ENCODE results near the gene DYNLL1. TPM values are rescaled to one million over a fixed set of nuclear protein-coding genes. Genes with fewer than 3 reads are reported as not detected.

DYNLL1 gene
- total and polyA plus RNA-seq, 4 donors: 236 to 686 (median 275) TPM

GRCh38 chr12:120534703-120535655 lies 39.1 kb downstream of the DYNLL1 start:
- ATAC-seq (ENCODE audit: low FRiP score) (peak; percentile 56), DNase-seq (peak in 1 of 2 donors; percentile 83)
- Histone ChIP-seq H3K27ac (ENCODE audit: low read depth in 1 of 2, low read length in 2 of 2) (peak overlapping the region; percentile 28 to 90), H3K36me3 (ENCODE audit: control insufficient read depth in 1 of 2, insufficient read depth in 2 of 2, low read length in 1 of 2) (no peaks in the 10 kb centered on the region), H3K4me3 (ENCODE audit: low read length in 2 of 2) (peak overlapping the region; percentile 54 to 93), H3K4me1 (ENCODE audit: control insufficient read depth in 1 of 2, insufficient read depth in 2 of 2, low read length in 2 of 2) (peaks cover 10 to 21% of the 10 kb centered on the region in 2 donors), H3K9me3 (ENCODE audit: control insufficient read depth, low read length) (no peaks in the 10 kb centered on the region), H3K27me3 (ENCODE audit: control insufficient read depth in 1 of 2, insufficient read depth in 2 of 2, low read length in 1 of 2) (no peaks in the 10 kb centered on the region)
- 2% methylated on average over 42 to 52 of the region's 52 CpGs for WGBS, 2 donors
- intact Hi-C loops (cut with DNase I): loop anchor here (5.0 kb wide), 1 partner anchor 38 kb away; the partner anchor contains the start of gene DYNLL1 (in 2 of the 2)

- 45 to 46% methylated on average over 13 of the region's 13 CpGs for WGBS, 2 donors
- ATAC-seq (ENCODE audit: low FRiP score) (no peak), DNase-seq (no peak)
- Histone ChIP-seq H3K27ac (ENCODE audit: low read depth in 1 of 2, low read length in 2 of 2) (peak overlapping the region; percentile 28 to 57), H3K9me3 (ENCODE audit: control insufficient read depth, low read length) (no peaks in the 10 kb centered on the region), H3K4me1 (ENCODE audit: control insufficient read depth in 1 of 2, insufficient read depth in 2 of 2, low read length in 2 of 2) (peaks cover 10 to 21% of the 10 kb centered on the region in 2 donors), H3K27me3 (ENCODE audit: control insufficient read depth in 1 of 2, insufficient read depth in 2 of 2, low read length in 1 of 2) (no peaks in the 10 kb centered on the region), H3K36me3 (ENCODE audit: control insufficient read depth in 1 of 2, insufficient read depth in 2 of 2, low read length in 1 of 2) (no peaks in the 10 kb centered on the region), H3K4me3 (ENCODE audit: low read length in 2 of 2) (peak overlapping the region; percentile 54 to 93)
- intact Hi-C loops (cut with DNase I): loop anchor here (5.0 kb wide), 1 partner anchor 39 kb away; the partner anchor contains the start of gene DYNLL1 (in 2 of the 2)
Observed at GRCh38 chr12:120536064-120536791, 40.3 kb downstream of the DYNLL1 start.

- no peaks in the 10 kb centered on the region for H3K9me3 ChIP-seq (ENCODE audit: control insufficient read depth, low read length)
- no peak overlapping the region for H3K27ac ChIP-seq (ENCODE audit: low read depth in 1 of 2, low read length in 2 of 2)
- no peaks in the 10 kb centered on the region for H3K27me3 ChIP-seq (ENCODE audit: control insufficient read depth in 1 of 2, insufficient read depth in 2 of 2, low read length in 1 of 2)
- ATAC-seq (ENCODE audit: low FRiP score) (no peak), DNase-seq (no peak)
- no peaks in the 10 kb centered on the region for H3K36me3 ChIP-seq (ENCODE audit: control insufficient read depth in 1 of 2, insufficient read depth in 2 of 2, low read length in 1 of 2)
- peak overlapping the region in 1 of 2 donors; percentile 61 for H3K4me3 ChIP-seq (ENCODE audit: low read length in 2 of 2)
- peaks cover 12 to 21% of the 10 kb centered on the region in 2 donors for H3K4me1 ChIP-seq (ENCODE audit: control insufficient read depth in 1 of 2, insufficient read depth in 2 of 2, low read length in 2 of 2)
- intact Hi-C loops (cut with DNase I): loop anchor here (5.0 kb wide), 1 partner anchor 41 kb away; the partner anchor contains the start of gene DYNLL1 (in 2 of the 2)
- WGBS, 2 donors: 34 to 38% methylated on average over 4 of the region's 4 CpGs
Observed at GRCh38 chr12:120537856-120538220, 41.9 kb downstream of the DYNLL1 start.

GRCh38 chr12:120538281-120539156 lies 42.6 kb downstream of the DYNLL1 start:
- peak; percentile 77 for ATAC-seq (ENCODE audit: low FRiP score)
- intact Hi-C loops (cut with DNase I): loop anchor here (5.0 kb wide), 1 partner anchor 41 kb away; the partner anchor contains the start of gene DYNLL1 (in 2 of the 2)

GRCh38 chr12:120539303-120539702 lies 43.4 kb downstream of the DYNLL1 start:
- H3K9me3 ChIP-seq (ENCODE audit: control insufficient read depth, low read length): no peaks in the 10 kb centered on the region
- no peaks in the 10 kb centered on the region for H3K27me3 ChIP-seq (ENCODE audit: control insufficient read depth in 1 of 2, insufficient read depth in 2 of 2, low read length in 1 of 2)
- H3K4me3 ChIP-seq (ENCODE audit: low read length in 2 of 2): no peak overlapping the region
- WGBS, 2 donors: 61 to 70% methylated on average over 1 of the region's 1 CpG
- H3K4me1 ChIP-seq (ENCODE audit: control insufficient read depth in 1 of 2, insufficient read depth in 2 of 2, low read length in 2 of 2): peaks cover 12 to 21% of the 10 kb centered on the region in 2 donors
- H3K36me3 ChIP-seq (ENCODE audit: control insufficient read depth in 1 of 2, insufficient read depth in 2 of 2, low read length in 1 of 2): no peaks in the 10 kb centered on the region
- intact Hi-C loops (cut with DNase I): loop anchor here (5.0 kb wide), 1 partner anchor 42 kb away; the partner anchor contains the start of gene DYNLL1 (in 2 of the 2)
- DNase-seq (no peak), ATAC-seq (ENCODE audit: low FRiP score) (no peak)
- peak overlapping the region; percentile 57 to 59 for H3K27ac ChIP-seq (ENCODE audit: low read depth in 1 of 2, low read length in 2 of 2)

More at GRCh38 chr12:120538281-120539156, 42.6 kb downstream of the DYNLL1 start:
- 5 to 7% methylated on average over 6 of the region's 6 CpGs for WGBS, 2 donors
- peak overlapping the region in 1 of 2 donors; percentile 61 for H3K4me3 ChIP-seq (ENCODE audit: low read length in 2 of 2)
- no peaks in the 10 kb centered on the region for H3K27me3 ChIP-seq (ENCODE audit: control insufficient read depth in 1 of 2, insufficient read depth in 2 of 2, low read length in 1 of 2)
- H3K4me1 ChIP-seq (ENCODE audit: control insufficient read depth in 1 of 2, insufficient read depth in 2 of 2, low read length in 2 of 2): peaks cover 12 to 21% of the 10 kb centered on the region in 2 donors
- peak; percentile 80 for DNase-seq
- no peaks in the 10 kb centered on the region for H3K36me3 ChIP-seq (ENCODE audit: control insufficient read depth in 1 of 2, insufficient read depth in 2 of 2, low read length in 1 of 2)
- H3K9me3 ChIP-seq (ENCODE audit: control insufficient read depth, low read length): no peaks in the 10 kb centered on the region
- peak overlapping the region; percentile 54 to 57 for H3K27ac ChIP-seq (ENCODE audit: low read depth in 1 of 2, low read length in 2 of 2)

GRCh38 chr12:120540445-120540844 lies 44.5 kb downstream of the DYNLL1 start:
- H3K4me3 ChIP-seq (ENCODE audit: low read length in 2 of 2): no peak overlapping the region
- peak overlapping the region; percentile 33 to 57 for H3K27ac ChIP-seq (ENCODE audit: low read depth in 1 of 2, low read length in 2 of 2)
- intact Hi-C loops (cut with DNase I): no loop called here
- 1% methylated on average over 3 of the region's 3 CpGs for WGBS, 2 donors
- ATAC-seq (ENCODE audit: low FRiP score) (peak; percentile 62), DNase-seq (no peak)
- H3K36me3 ChIP-seq (ENCODE audit: control insufficient read depth in 1 of 2, insufficient read depth in 2 of 2, low read length in 1 of 2): no peaks in the 10 kb centered on the region
- no peaks in the 10 kb centered on the region for H3K27me3 ChIP-seq (ENCODE audit: control insufficient read depth in 1 of 2, insufficient read depth in 2 of 2, low read length in 1 of 2)
- H3K9me3 ChIP-seq (ENCODE audit: control insufficient read depth, low read length): no peaks in the 10 kb centered on the region
- H3K4me1 ChIP-seq (ENCODE audit: control insufficient read depth in 1 of 2, insufficient read depth in 2 of 2, low read length in 2 of 2): peaks cover 12 to 21% of the 10 kb centered on the region in 2 donors

- no peak overlapping the region for H3K4me3 ChIP-seq (ENCODE audit: low read length in 2 of 2)
- H3K27ac ChIP-seq (ENCODE audit: low read depth in 1 of 2, low read length in 2 of 2): no peak overlapping the region
- intact Hi-C loops (cut with DNase I): no loop called here
- H3K9me3 ChIP-seq (ENCODE audit: control insufficient read depth, low read length): no peaks in the 10 kb centered on the region
- WGBS, 2 donors: 97 to 99% methylated on average over 5 of the region's 5 CpGs
- H3K4me1 ChIP-seq (ENCODE audit: control insufficient read depth in 1 of 2, insufficient read depth in 2 of 2, low read length in 2 of 2): peaks cover 8 to 18% of the 10 kb centered on the region in 2 donors
- peaks cover 0 to 3% of the 10 kb centered on the region in 2 donors for H3K36me3 ChIP-seq (ENCODE audit: control insufficient read depth in 1 of 2, insufficient read depth in 2 of 2, low read length in 1 of 2)
- H3K27me3 ChIP-seq (ENCODE audit: control insufficient read depth in 1 of 2, insufficient read depth in 2 of 2, low read length in 1 of 2): no peaks in the 10 kb centered on the region
- DNase-seq (no peak), ATAC-seq (ENCODE audit: low FRiP score) (no peak)
Observed at GRCh38 chr12:120542166-120542565, 46.3 kb downstream of the DYNLL1 start.

Data from aorta (tissue), 5 donors.